Measurements from ENCODE around the gene ADAMTS16. TPM values are rescaled to one million over a fixed set of nuclear protein-coding genes. Genes with fewer than 3 reads are reported as not detected.

ADAMTS16 gene
- total RNA-seq, 1 experiment from 2014 or later = 0.28 TPM

GRCh38 chr5:5252106-5252505, 112.0 kb downstream of the ADAMTS16 start:
- CTCF ChIA-PET = no interaction called here
- Histone ChIP-seq H3K27ac (ENCODE audit: low read depth, low read length, poor library complexity, severe bottlenecking) (no peak overlapping the region), H3K4me1 (ENCODE audit: insufficient read depth, low read length, poor library complexity, severe bottlenecking) (no peaks in the 10 kb centered on the region), H3K36me3 (ENCODE audit: insufficient read depth, low read length, poor library complexity, severe bottlenecking) (no peaks in the 10 kb centered on the region), H3K27me3 (replicated peaks; ENCODE audit: insufficient read depth, low read depth, low read length, poor library complexity) (no peaks in the 10 kb centered on the region), H3K4me3 (ENCODE audit: low read depth, low read length, poor library complexity, severe bottlenecking) (no peak overlapping the region), H3K9me3 (ENCODE audit: low read depth, low read length, poor library complexity, severe bottlenecking) (peaks cover 12% of the 10 kb centered on the region)
- POLR2A ChIA-PET (ENCODE audit: low non-redundant PET) = no interaction called here
- intact Hi-C loops (cut with micrococcal nuclease; ENCODE audit: unreplicated experiment) = no loop called here
- TF ChIP-seq CTCF (conservative IDR thresholded peaks at IDR 0.05; ENCODE audit: low read depth, low read length) = no peak
- TF ChIP-seq EZH2 (IDR thresholded peaks at IDR 0.05; ENCODE audit: borderline replicate concordance, low read depth, low read length, poor library complexity, severe bottlenecking) = no peak
- BruUV-seq (replicated peaks) = no TSS peak
- no peak for DNase-seq (ENCODE audit: low spot score)

- CTCF ChIA-PET = no interaction called here
- H3K27me3 ChIP-seq (replicated peaks; ENCODE audit: insufficient read depth, low read depth, low read length, poor library complexity) = no peaks in the 10 kb centered on the region
- H3K4me1 ChIP-seq (ENCODE audit: insufficient read depth, low read length, poor library complexity, severe bottlenecking) = no peaks in the 10 kb centered on the region
- DNase-seq (ENCODE audit: low spot score) = no peak
- H3K4me3 ChIP-seq (ENCODE audit: low read depth, low read length, poor library complexity, severe bottlenecking) = no peak overlapping the region
- POLR2A ChIA-PET (ENCODE audit: low non-redundant PET) = no interaction called here
- intact Hi-C loops (cut with micrococcal nuclease; ENCODE audit: unreplicated experiment) = no loop called here
- no TSS peak for BruUV-seq (replicated peaks)
- no peak overlapping the region for H3K27ac ChIP-seq (ENCODE audit: low read depth, low read length, poor library complexity, severe bottlenecking)
- no peaks in the 10 kb centered on the region for H3K36me3 ChIP-seq (ENCODE audit: insufficient read depth, low read length, poor library complexity, severe bottlenecking)
- no peak for TF ChIP-seq CTCF (conservative IDR thresholded peaks at IDR 0.05; ENCODE audit: low read depth, low read length)
- H3K9me3 ChIP-seq (ENCODE audit: low read depth, low read length, poor library complexity, severe bottlenecking) = peaks cover 12% of the 10 kb centered on the region
Measured at GRCh38 chr5:5257353-5257752, 117.2 kb downstream of the ADAMTS16 start.

GRCh38 chr5:5258564-5258963, 118.4 kb downstream of the ADAMTS16 start:
- no peak for TF ChIP-seq EZH2 (IDR thresholded peaks at IDR 0.05; ENCODE audit: borderline replicate concordance, low read depth, low read length, poor library complexity, severe bottlenecking)
- no peak for TF ChIP-seq CTCF (conservative IDR thresholded peaks at IDR 0.05; ENCODE audit: low read depth, low read length)

More at GRCh38 chr5:5258564-5258963, 118.4 kb downstream of the ADAMTS16 start:
- Histone ChIP-seq H3K4me3 (ENCODE audit: low read depth, low read length, poor library complexity, severe bottlenecking) (no peak overlapping the region), H3K9me3 (ENCODE audit: low read depth, low read length, poor library complexity, severe bottlenecking) (peaks cover 12% of the 10 kb centered on the region), H3K4me1 (ENCODE audit: insufficient read depth, low read length, poor library complexity, severe bottlenecking) (no peaks in the 10 kb centered on the region), H3K27ac (ENCODE audit: low read depth, low read length, poor library complexity, severe bottlenecking) (no peak overlapping the region), H3K36me3 (ENCODE audit: insufficient read depth, low read length, poor library complexity, severe bottlenecking) (no peaks in the 10 kb centered on the region), H3K27me3 (replicated peaks; ENCODE audit: insufficient read depth, low read depth, low read length, poor library complexity) (no peaks in the 10 kb centered on the region)
- no TSS peak for BruUV-seq (replicated peaks)
- no peak for DNase-seq (ENCODE audit: low spot score)
- intact Hi-C loops (cut with micrococcal nuclease; ENCODE audit: unreplicated experiment) = no loop called here
- ChIA-PET CTCF (no interaction called here), POLR2A (ENCODE audit: low non-redundant PET) (no interaction called here)
